ENCODE data around the gene NUDT4. TPM values are rescaled to one million over a fixed set of nuclear protein-coding genes. Genes with fewer than 3 reads are reported as not detected.

NUDT4 gene
- total and polyA plus RNA-seq, 2 of the 4 experiments (the other 2 are of a cell fraction): 23.6 to 25.6 TPM

DNA sequence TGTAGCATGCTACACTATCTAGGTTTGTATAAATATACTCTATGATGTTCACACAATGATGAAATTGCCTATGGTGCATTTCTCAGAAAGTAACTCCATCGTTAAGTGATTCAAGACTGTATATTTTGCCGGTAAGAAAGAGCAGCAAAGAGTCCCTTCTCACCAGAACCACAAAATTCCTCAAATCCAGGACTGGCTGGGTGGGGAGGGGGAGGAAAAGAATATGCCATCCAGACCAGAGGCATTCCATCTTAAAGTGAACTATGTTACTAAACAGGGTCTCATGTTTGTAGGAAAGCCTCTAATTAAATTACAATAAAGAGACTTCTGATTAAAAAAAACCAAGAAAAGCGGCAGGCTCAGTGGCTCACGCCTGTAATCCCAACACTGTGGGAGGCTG is 52.6 kb downstream of the NUDT4 start:
- no peak overlapping the region for H2BK15ac ChIP-seq (ENCODE audit: low read depth, low read length)
- POLR2A ChIA-PET (ENCODE audit: unreplicated experiment): no interaction called here
- no peak overlapping the region for H4K91ac ChIP-seq (ENCODE audit: insufficient read depth, low read depth, low read length)
- no peaks in the 10 kb centered on the region for H3K9me3 ChIP-seq (ENCODE audit: control insufficient read depth, insufficient read depth, low read length)
- DNase-seq (no peak), ATAC-seq (ENCODE audit: low read depth) (no peak)
- in situ Hi-C loops (cut with MboI; ENCODE audit: low sequenced_read_pairs) (no loop called here), dilution Hi-C loops (cut with HindIII; ENCODE audit: low sequenced_read_pairs, unreplicated experiment) (no loop called here), intact Hi-C loops (cut with micrococcal nuclease) (no loop called here)
- no TSS peak for BruUV-seq (replicated peaks)
- H3K4me1 ChIP-seq (ENCODE audit: control insufficient read depth, insufficient read depth, low read length): peaks cover 24% of the 10 kb centered on the region
- H3K4me2 ChIP-seq (ENCODE audit: low read depth, low read length): no peak overlapping the region
- no peak for TF ChIP-seq FOS (IDR thresholded peaks at IDR 0.05; ENCODE audit: low read depth, low read length)
- no peak for TF ChIP-seq RAD21 (IDR thresholded peaks at IDR 0.05; ENCODE audit: low read length)
- TF ChIP-seq POLR2A (IDR thresholded peaks at IDR 0.05; ENCODE audit: low read depth, low read length): no peak
- no peak for TF ChIP-seq USF2 (IDR thresholded peaks at IDR 0.05; ENCODE audit: low read depth, low read length)
- no peak for TF ChIP-seq CEBPB (IDR thresholded peaks at IDR 0.05; ENCODE audit: low read depth, low read length)
- no peak for TF ChIP-seq CHD1 (IDR thresholded peaks at IDR 0.05; ENCODE audit: low read depth, low read length)
- TF ChIP-seq, protein P1, sequence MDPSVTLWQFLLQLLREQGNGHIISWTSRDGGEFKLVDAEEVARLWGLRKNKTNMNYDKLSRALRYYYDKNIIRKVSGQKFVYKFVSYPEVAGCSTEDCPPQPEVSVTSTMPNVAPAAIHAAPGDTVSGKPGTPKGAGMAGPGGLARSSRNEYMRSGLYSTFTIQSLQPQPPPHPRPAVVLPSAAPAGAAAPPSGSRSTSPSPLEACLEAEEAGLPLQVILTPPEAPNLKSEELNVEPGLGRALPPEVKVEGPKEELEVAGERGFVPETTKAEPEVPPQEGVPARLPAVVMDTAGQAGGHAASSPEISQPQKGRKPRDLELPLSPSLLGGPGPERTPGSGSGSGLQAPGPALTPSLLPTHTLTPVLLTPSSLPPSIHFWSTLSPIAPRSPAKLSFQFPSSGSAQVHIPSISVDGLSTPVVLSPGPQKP (IDR thresholded peaks at IDR 0.05; ENCODE audit: borderline replicate concordance, low read depth, low read length): no peak
- no peak for TF ChIP-seq SMC3 (IDR thresholded peaks at IDR 0.05; ENCODE audit: low read depth, low read length)
- no peak for TF ChIP-seq MAZ (IDR thresholded peaks at IDR 0.05; ENCODE audit: borderline replicate concordance, low read depth, low read length)
- no peak for TF ChIP-seq NFE2L2 (IDR thresholded peaks at IDR 0.05; ENCODE audit: low read depth, low read length)
- no peak for TF ChIP-seq MAFK (IDR thresholded peaks at IDR 0.05; ENCODE audit: low read depth, low read length)
- no peaks in the 10 kb centered on the region for H3K36me3 ChIP-seq (ENCODE audit: control insufficient read depth, insufficient read depth, low read length)
- no peak overlapping the region for H3K27ac ChIP-seq (ENCODE audit: insufficient read depth, low read length)
- no peak overlapping the region for H3K23ac ChIP-seq (ENCODE audit: low read depth, low read length)
- H2AFZ ChIP-seq (replicated peaks; ENCODE audit: low read length, poor library complexity): no peak overlapping the region
- peaks cover 4 to 48% of the 10 kb centered on the region in 2 experiments; a peak in 3 of 4 replicates for H3K79me1 ChIP-seq (ENCODE audit: low read depth in 1 of 2, low read length in 2 of 2)
- no peak overlapping the region for H3K56ac ChIP-seq (ENCODE audit: extremely low read depth, insufficient read depth, low read length)
- no peak overlapping the region for H2BK120ac ChIP-seq (ENCODE audit: low read depth, low read length)
- no peak overlapping the region for H3K4ac ChIP-seq (ENCODE audit: low read depth, low read length)
- H2BK5ac ChIP-seq (ENCODE audit: low read depth, low read length, poor library complexity, severe bottlenecking): no peak overlapping the region
- no peak overlapping the region for H3K18ac ChIP-seq (ENCODE audit: low read depth, low read length)
- no peak overlapping the region; the same call in 1 of the 2 replicates for H3K9ac ChIP-seq (ENCODE audit: low read depth, low read length)
- H3K27me3 ChIP-seq (ENCODE audit: control insufficient read depth, insufficient read depth, low read length): no peaks in the 10 kb centered on the region
- no peak overlapping the region for H3K4me3 ChIP-seq (ENCODE audit: insufficient read depth, low read depth, low read length)
- no peak overlapping the region for H2BK20ac ChIP-seq (ENCODE audit: low read depth, low read length)
- H4K5ac ChIP-seq (ENCODE audit: low read depth, low read length): no peak overlapping the region
- H2AK9ac ChIP-seq (replicated peaks; ENCODE audit: low read depth, low read length, poor library complexity): no peak overlapping the region
- peaks cover 10% of the 10 kb centered on the region; the same call in 1 of the 2 replicates for H3K9me1 ChIP-seq (ENCODE audit: insufficient read depth, low read length)
- no peak overlapping the region for H4K8ac ChIP-seq (ENCODE audit: low read depth in 2 of 2, low read length in 2 of 2)
- H4K20me1 ChIP-seq (ENCODE audit: insufficient read depth, low read length): peaks cover 92% of the 10 kb centered on the region
- CTCF ChIA-PET: interaction anchor here (2.0 kb wide), 1 partner anchor 11 kb away, joined by 5 read pairs; no protein-coding TSS in a partner anchor
- no CpG with 5 or more reads among the region's 4 CpGs for WGBS, 2 experiments (ENCODE audit: extremely low coverage in 2 of 2, insufficient read length in 1 of 2)
- no peak overlapping the region for H2AK5ac ChIP-seq (ENCODE audit: low read depth, low read length)
- no peak overlapping the region for H3K14ac ChIP-seq (replicated peaks; ENCODE audit: low read depth, low read length)

All from IMR-90 (cell line).